GM12873 (cell line): ENCODE data around the gene DCAF16.

ENCODE experiments used
- CTCF ChIP-seq: IDR thresholded peaks from 2 replicates; pipeline ENCODE4 v1.5.1; 2012; ENCODE audit warnings: low read depth, mild to moderate bottlenecking, moderate library complexity, low read length, control low read depth; ENCODE audit not compliant: insufficient read depth; ENCODE audit errors: missing control alignments

DCAF16 gene

GRCh38 chr4:17760626-17761025 lies 49.9 kb downstream of the DCAF16 start:
- TF ChIP-seq CTCF: no peak

GRCh38 chr4:17758485-17758884 lies 52.1 kb downstream of the DCAF16 start:
- TF ChIP-seq CTCF: no peak

- no peak for TF ChIP-seq CTCF
Observed at GRCh38 chr4:17757621-17758020, 52.9 kb downstream of the DCAF16 start.

GRCh38 chr4:17753646-17754045 lies 56.9 kb downstream of the DCAF16 start:
- no peak for TF ChIP-seq CTCF
